Inflammatory macrophage treated with lipopolysaccharide for 4 hours (primary cell): ENCODE results near the gene OXCT1.
"Not testable (repeated sequence)": the region's sequence is repeated elsewhere in the genome, so short reads cannot be mapped to it uniquely, and the experiment has no call there.

Experiments
- DNase-seq: peaks from one replicate; pipeline ENCODE4 v3.0.0-alpha.2; 2020

The OXCT1 gene

GRCh38 chr5:41772056-41772455 is 98.2 kb downstream of the OXCT1 start:
- DNase-seq, result peak; percentile 0

GRCh38 chr5:41770799-41771198 is 99.4 kb downstream of the OXCT1 start:
- no peak for DNase-seq

- DNase-seq, result no peak
Observed at GRCh38 chr5:41768692-41769091, 101.5 kb downstream of the OXCT1 start.

- DNase-seq, result no peak
Observed at GRCh38 chr5:41764650-41765049, 105.6 kb downstream of the OXCT1 start.

GRCh38 chr5:41763574-41763973 is 106.7 kb downstream of the OXCT1 start:
- DNase-seq, result no peak

- no peak for DNase-seq
Observed at GRCh38 chr5:41763081-41763480, 107.1 kb downstream of the OXCT1 start.

- DNase-seq, result no peak
Observed at GRCh38 chr5:41762426-41762825, 107.8 kb downstream of the OXCT1 start.

GRCh38 chr5:41761663-41762062 is 108.6 kb downstream of the OXCT1 start:
- no peak for DNase-seq

- no peak for DNase-seq
Observed at GRCh38 chr5:41755705-41756104, 114.5 kb downstream of the OXCT1 start.

GRCh38 chr5:41754857-41755256 is 115.4 kb downstream of the OXCT1 start:
- DNase-seq, result peak; percentile 39

GRCh38 chr5:41751867-41752266 is 118.4 kb downstream of the OXCT1 start:
- DNase-seq, result no peak

- no peak for DNase-seq
Observed at GRCh38 chr5:41748631-41749030, 121.6 kb downstream of the OXCT1 start.

- DNase-seq, result no peak
Observed at GRCh38 chr5:41747708-41748107, 122.5 kb downstream of the OXCT1 start.

GRCh38 chr5:41747301-41747700 is 122.9 kb downstream of the OXCT1 start:
- no peak for DNase-seq

GRCh38 chr5:41742608-41743007 is 127.6 kb downstream of the OXCT1 start:
- DNase-seq, result not testable (repeated sequence)

- no peak for DNase-seq
Observed at GRCh38 chr5:41738710-41739354, 131.4 kb downstream of the OXCT1 start.

- DNase-seq, result no peak
Observed at GRCh38 chr5:41736641-41737040, 133.6 kb downstream of the OXCT1 start.

- DNase-seq, result no peak
Observed at GRCh38 chr5:41735213-41735612, 135.0 kb downstream of the OXCT1 start.

GRCh38 chr5:41729381-41729780 is 140.8 kb downstream of the OXCT1 start:
- not testable (repeated sequence) for DNase-seq

- DNase-seq, result no peak
Observed at GRCh38 chr5:41728281-41728680, 141.9 kb downstream of the OXCT1 start.

GRCh38 chr5:41722359-41722950 is 147.8 kb downstream of the OXCT1 start:
- no peak for DNase-seq

- DNase-seq, result no peak
Observed at GRCh38 chr5:41721516-41721915, 148.7 kb downstream of the OXCT1 start.

- DNase-seq, result no peak
Observed at GRCh38 chr5:41716382-41716781, 153.8 kb downstream of the OXCT1 start.

GRCh38 chr5:41714446-41714845 is 155.8 kb downstream of the OXCT1 start:
- DNase-seq, result not testable (repeated sequence)

GRCh38 chr5:41708604-41708940 is 161.7 kb downstream of the OXCT1 start:
- no peak for DNase-seq
